HEK293 (cell line): Measurements from ENCODE around the gene EMSY.

Source experiments
- CTCF ChIA-PET: fragments of 350-600 bp; formaldehyde crosslinking; extraction: SDS; loops from one replicate; lab custom pipeline; 2021; ENCODE audit warnings: antibody characterized with exemption; lab: Yijun Ruan, JAX
- POLR2A ChIA-PET: fragments of 300-600 bp; formaldehyde crosslinking; extraction: SDS; loops from one replicate; lab custom pipeline; 2020; ENCODE audit warnings: antibody characterized with exemption, inconsistent platforms; lab: Yijun Ruan, JAX
- H3K27ac ChIP-seq: fragments of 200-500 bp; sonication (Bioruptor generic); 2 replicates; pipeline ENCODE4 v1.5.1; 2014; ENCODE audit warnings: low read depth, low read length, control low read depth, inconsistent platforms; ENCODE audit errors: extremely low read depth
- H3K36me3 ChIP-seq, 2 experiments: fragments of 200-500 bp in 1 of 2; sonication (Bioruptor generic) in 1 of 2; 1 replicate in 1 of 2; 2 replicates in 1 of 2; pipeline ENCODE4 v1.5.1; 2014 to 2017; ENCODE audit warnings: inconsistent platforms in 2 of 2, low read length in 2 of 2; ENCODE audit not compliant: control insufficient read depth in 2 of 2, insufficient read depth in 1 of 2
- H3K4me1 ChIP-seq: fragments of 200-500 bp; sonication (Bioruptor generic); 2 replicates; pipeline ENCODE4 v1.5.1; 2014; ENCODE audit warnings: mild to moderate bottlenecking, low read length, inconsistent platforms; ENCODE audit not compliant: control insufficient read depth, insufficient read depth
- H3K4me3 ChIP-seq: 2 replicates; pipeline ENCODE4 v1.5.1; 2011; ENCODE audit warnings: low read depth, mild to moderate bottlenecking, control low read depth, low read length, moderate library complexity
- H3K9me3 ChIP-seq: fragments of 200-500 bp; sonication (Bioruptor generic); 2 replicates; pipeline ENCODE4 v1.5.1; 2014; ENCODE audit warnings: low read depth, low read length, inconsistent platforms; ENCODE audit not compliant: control insufficient read depth, insufficient read depth
- HOXC10 ChIP-seq: sonication (generic); formaldehyde crosslinking; IDR thresholded peaks from 2 replicates; pipeline ENCODE4 v1.8.1; 2023; ENCODE audit warnings: mild to moderate bottlenecking, missing genetic modification reagents
- MEIS1 ChIP-seq: sonication (generic); formaldehyde crosslinking; IDR thresholded peaks from 2 replicates; pipeline ENCODE4 v1.8.1; 2022; ENCODE audit warnings: missing genetic modification reagents, mild to moderate bottlenecking, borderline replicate concordance
- SP7 ChIP-seq: fragments of 450-650 bp; formaldehyde crosslinking; IDR thresholded peaks from 2 replicates; pipeline ENCODE4 v1.5.1; 2016; ENCODE audit warnings: missing biosample characterization, missing genetic modification characterization
- ZNF132 ChIP-seq: fragments of 450-650 bp; formaldehyde crosslinking; IDR thresholded peaks from 2 replicates; pipeline ENCODE4 v1.5.1; 2017; ENCODE audit warnings: missing biosample characterization, missing genetic modification characterization, borderline replicate concordance
- ZNF133 ChIP-seq: fragments of 450-650 bp; formaldehyde crosslinking; IDR thresholded peaks from 2 replicates; pipeline ENCODE4 v1.5.1; 2016; ENCODE audit warnings: missing biosample characterization, missing genetic modification characterization
- ZNF169 ChIP-seq: fragments of 450-650 bp; formaldehyde crosslinking; IDR thresholded peaks from 2 replicates; pipeline ENCODE4 v1.5.1; 2016; ENCODE audit warnings: missing biosample characterization, missing genetic modification characterization
- ZNF514 ChIP-seq: fragments of 450-650 bp; formaldehyde crosslinking; IDR thresholded peaks from 2 replicates; pipeline ENCODE4 v1.5.1; 2016; ENCODE audit warnings: missing biosample characterization, missing genetic modification characterization
- ZNF530 ChIP-seq: fragments of 450-650 bp; formaldehyde crosslinking; IDR thresholded peaks from 2 replicates; pipeline ENCODE4 v1.5.1; 2016; ENCODE audit warnings: low read depth, missing biosample characterization, missing genetic modification characterization
- ZNF777 ChIP-seq: fragments of 450-650 bp; formaldehyde crosslinking; IDR thresholded peaks from 2 replicates; pipeline ENCODE4 v1.5.1; 2017; ENCODE audit warnings: missing biosample characterization, missing genetic modification characterization, borderline replicate concordance
- ZNF843 ChIP-seq: fragments of 450-650 bp; formaldehyde crosslinking; IDR thresholded peaks from 2 replicates; pipeline ENCODE4 v1.5.1; 2016; ENCODE audit warnings: missing biosample characterization, missing genetic modification characterization
- TF ChIP-seq, protein P1 (sequence below): fragments of 450-650 bp; formaldehyde crosslinking; IDR thresholded peaks from 2 replicates; pipeline ENCODE4 v1.5.1; 2016; ENCODE audit warnings: missing biosample characterization, missing genetic modification characterization
- TF ChIP-seq, protein P2 (sequence below): fragments of 450-650 bp; formaldehyde crosslinking; conservative IDR thresholded peaks from 2 replicates; pipeline ENCODE4 v1.5.1; 2016; ENCODE audit warnings: low read depth, missing biosample characterization, missing genetic modification characterization
- TF ChIP-seq, protein P3 (sequence below): fragments of 450-650 bp; formaldehyde crosslinking; IDR thresholded peaks from 2 replicates; pipeline ENCODE4 v1.5.1; 2016; ENCODE audit warnings: missing biosample characterization, missing genetic modification characterization
- TF ChIP-seq, protein P4 (sequence below): fragments of 450-650 bp; IDR thresholded peaks from 2 replicates; pipeline ENCODE4 v1.5.1; 2018; ENCODE audit warnings: missing biosample characterization, mild to moderate bottlenecking, missing genetic modification characterization
- TF ChIP-seq, protein P5 (sequence below): fragments of 450-650 bp; formaldehyde crosslinking; IDR thresholded peaks from 2 replicates; pipeline ENCODE4 v1.5.1; 2016; ENCODE audit warnings: missing biosample characterization, missing genetic modification characterization, low read depth
- TF ChIP-seq, protein P6 (sequence below): fragments of 450-650 bp; formaldehyde crosslinking; IDR thresholded peaks from 2 replicates; pipeline ENCODE4 v1.5.1; 2016; ENCODE audit warnings: missing biosample characterization, missing genetic modification characterization, borderline replicate concordance

EMSY gene

DNA sequence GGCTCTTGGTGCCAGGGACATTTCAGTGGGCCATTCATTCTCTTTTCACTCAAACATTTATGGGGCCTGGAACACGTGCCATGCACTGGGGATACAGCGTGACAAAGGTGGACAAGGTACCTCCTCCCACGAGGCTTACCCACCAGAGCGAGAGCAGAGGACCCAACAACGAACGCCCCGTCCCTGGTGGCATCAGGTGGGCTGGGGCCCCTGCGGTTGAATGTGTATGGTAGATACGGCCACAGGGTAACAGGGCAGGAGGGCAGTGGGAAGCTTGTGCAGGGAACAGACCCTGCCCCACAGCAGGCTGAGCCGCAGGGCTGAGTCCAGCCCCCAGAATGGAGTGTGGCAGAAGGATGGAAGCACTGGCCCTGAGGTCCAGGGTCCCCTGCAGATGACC is 144.7 kb downstream of the EMSY start:
- no peaks in the 10 kb centered on the region for H3K4me1 ChIP-seq
- no peak overlapping the region for H3K27ac ChIP-seq
- TF ChIP-seq, protein P1, sequence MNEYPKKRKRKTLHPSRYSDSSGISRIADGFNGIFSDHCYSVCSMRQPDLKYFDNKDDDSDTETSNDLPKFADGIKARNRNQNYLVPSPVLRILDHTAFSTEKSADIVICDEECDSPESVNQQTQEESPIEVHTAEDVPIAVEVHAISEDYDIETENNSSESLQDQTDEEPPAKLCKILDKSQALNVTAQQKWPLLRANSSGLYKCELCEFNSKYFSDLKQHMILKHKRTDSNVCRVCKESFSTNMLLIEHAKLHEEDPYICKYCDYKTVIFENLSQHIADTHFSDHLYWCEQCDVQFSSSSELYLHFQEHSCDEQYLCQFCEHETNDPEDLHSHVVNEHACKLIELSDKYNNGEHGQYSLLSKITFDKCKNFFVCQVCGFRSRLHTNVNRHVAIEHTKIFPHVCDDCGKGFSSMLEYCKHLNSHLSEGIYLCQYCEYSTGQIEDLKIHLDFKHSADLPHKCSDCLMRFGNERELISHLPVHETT (tag by site-specific recombination): no peak
- CTCF ChIA-PET: interaction anchor here (0.7 kb wide), 1 partner anchor 22 kb away, joined by 3 read pairs; no protein-coding TSS in a partner anchor
- POLR2A ChIA-PET: no interaction called here
- no peak overlapping the region for H3K4me3 ChIP-seq
- no peaks in the 10 kb centered on the region for H3K9me3 ChIP-seq
- H3K36me3 ChIP-seq: no peaks in the 10 kb centered on the region

DNA sequence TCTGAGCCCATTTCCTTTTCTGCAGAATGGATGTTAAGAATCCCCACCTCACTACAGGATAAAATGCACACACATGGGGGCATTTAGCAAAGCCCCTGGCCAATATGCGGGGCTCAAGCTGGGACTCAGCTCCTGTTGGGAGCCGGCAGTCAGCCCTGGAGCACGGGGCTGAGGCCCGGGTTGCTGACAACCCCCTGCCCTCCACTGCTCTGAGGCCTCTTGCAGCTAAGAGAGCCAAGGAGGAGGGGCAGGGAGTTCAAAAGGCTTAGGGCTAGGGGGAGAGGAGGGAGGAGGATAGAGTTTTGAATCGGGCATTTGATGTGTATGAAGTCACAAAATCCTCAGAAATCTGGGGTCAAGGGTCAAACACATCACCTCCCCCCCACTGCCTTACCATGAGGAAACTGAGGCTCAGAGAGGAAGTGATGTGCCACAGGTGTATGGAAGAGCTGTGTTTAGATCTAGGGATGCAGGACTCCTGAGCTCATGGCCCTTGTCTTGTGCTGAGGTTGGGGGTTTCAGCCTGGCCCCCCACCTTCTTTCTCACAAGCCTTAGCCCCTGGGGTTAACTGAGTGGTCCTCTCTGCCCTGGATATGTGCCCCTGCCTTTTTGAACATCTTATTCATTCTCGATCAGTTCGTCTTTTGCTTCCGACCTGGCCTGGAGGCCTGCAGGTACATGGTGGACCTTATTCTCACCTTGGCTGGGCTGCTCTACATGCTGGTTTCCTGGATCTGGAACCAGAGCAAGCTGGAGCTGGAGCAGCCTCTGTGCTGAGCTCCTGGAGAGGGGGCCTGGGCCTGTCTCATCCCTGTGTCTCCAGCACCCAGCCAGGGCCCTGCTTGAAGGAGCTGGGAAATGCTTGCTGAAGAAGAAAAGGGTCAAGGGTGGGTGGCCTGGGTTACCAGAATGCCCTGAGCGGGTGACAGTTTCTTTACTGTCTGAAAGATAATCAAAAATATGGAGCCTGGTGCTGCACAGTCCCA is 145.4 kb downstream of the EMSY start:
- TF ChIP-seq, protein P2, sequence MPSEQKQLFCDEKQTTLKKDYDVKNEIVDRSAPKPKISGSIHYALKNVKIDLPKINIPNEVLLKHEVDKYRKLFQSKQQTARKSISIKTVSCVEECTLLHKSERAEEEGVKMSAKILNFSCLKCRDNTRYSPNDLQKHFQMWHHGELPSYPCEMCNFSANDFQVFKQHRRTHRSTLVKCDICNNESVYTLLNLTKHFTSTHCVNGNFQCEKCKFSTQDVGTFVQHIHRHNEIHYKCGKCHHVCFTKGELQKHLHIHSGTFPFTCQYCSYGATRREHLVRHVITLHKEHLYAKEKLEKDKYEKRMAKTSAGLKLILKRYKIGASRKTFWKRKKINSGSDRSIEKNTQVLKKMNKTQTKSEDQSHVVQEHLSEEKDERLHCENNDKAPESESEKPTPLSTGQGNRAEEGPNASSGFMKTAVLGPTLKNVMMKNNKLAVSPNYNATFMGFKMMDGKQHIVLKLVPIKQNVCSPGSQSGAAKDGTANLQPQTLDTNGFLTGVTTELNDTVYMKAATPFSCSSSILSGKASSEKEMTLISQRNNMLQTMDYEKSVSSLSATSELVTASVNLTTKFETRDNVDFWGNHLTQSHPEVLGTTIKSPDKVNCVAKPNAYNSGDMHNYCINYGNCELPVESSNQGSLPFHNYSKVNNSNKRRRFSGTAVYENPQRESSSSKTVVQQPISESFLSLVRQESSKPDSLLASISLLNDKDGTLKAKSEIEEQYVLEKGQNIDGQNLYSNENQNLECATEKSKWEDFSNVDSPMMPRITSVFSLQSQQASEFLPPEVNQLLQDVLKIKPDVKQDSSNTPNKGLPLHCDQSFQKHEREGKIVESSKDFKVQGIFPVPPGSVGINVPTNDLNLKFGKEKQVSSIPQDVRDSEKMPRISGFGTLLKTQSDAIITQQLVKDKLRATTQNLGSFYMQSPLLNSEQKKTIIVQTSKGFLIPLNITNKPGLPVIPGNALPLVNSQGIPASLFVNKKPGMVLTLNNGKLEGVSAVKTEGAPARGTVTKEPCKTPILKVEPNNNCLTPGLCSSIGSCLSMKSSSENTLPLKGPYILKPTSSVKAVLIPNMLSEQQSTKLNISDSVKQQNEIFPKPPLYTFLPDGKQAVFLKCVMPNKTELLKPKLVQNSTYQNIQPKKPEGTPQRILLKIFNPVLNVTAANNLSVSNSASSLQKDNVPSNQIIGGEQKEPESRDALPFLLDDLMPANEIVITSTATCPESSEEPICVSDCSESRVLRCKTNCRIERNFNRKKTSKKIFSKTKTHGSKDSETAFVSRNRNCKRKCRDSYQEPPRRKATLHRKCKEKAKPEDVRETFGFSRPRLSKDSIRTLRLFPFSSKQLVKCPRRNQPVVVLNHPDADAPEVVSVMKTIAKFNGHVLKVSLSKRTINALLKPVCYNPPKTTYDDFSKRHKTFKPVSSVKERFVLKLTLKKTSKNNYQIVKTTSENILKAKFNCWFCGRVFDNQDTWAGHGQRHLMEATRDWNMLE (tag by site-specific recombination): no peak
- no peak for TF ChIP-seq ZNF169 (tag by site-specific recombination)
- no peak for TF ChIP-seq MEIS1 (CRISPR knock-in tag)
- TF ChIP-seq, protein P3, sequence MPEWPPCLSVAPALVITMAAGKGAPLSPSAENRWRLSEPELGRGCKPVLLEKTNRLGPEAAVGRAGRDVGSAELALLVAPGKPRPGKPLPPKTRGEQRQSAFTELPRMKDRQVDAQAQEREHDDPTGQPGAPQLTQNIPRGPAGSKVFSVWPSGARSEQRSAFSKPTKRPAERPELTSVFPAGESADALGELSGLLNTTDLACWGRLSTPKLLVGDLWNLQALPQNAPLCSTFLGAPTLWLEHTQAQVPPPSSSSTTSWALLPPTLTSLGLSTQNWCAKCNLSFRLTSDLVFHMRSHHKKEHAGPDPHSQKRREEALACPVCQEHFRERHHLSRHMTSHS (tag by site-specific recombination): no peak
- TF ChIP-seq, protein P4, sequence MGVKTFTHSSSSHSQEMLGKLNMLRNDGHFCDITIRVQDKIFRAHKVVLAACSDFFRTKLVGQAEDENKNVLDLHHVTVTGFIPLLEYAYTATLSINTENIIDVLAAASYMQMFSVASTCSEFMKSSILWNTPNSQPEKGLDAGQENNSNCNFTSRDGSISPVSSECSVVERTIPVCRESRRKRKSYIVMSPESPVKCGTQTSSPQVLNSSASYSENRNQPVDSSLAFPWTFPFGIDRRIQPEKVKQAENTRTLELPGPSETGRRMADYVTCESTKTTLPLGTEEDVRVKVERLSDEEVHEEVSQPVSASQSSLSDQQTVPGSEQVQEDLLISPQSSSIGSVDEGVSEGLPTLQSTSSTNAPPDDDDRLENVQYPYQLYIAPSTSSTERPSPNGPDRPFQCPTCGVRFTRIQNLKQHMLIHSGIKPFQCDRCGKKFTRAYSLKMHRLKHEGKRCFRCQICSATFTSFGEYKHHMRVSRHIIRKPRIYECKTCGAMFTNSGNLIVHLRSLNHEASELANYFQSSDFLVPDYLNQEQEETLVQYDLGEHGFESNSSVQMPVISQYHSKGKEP (tag by site-specific recombination): no peak
- H3K9me3 ChIP-seq: no peaks in the 10 kb centered on the region
- POLR2A ChIA-PET: no interaction called here
- CTCF ChIA-PET: no interaction called here
- H3K36me3 ChIP-seq: no peaks in the 10 kb centered on the region
- H3K4me1 ChIP-seq: no peaks in the 10 kb centered on the region
- H3K27ac ChIP-seq: no peak overlapping the region
- H3K4me3 ChIP-seq: no peak overlapping the region

DNA sequence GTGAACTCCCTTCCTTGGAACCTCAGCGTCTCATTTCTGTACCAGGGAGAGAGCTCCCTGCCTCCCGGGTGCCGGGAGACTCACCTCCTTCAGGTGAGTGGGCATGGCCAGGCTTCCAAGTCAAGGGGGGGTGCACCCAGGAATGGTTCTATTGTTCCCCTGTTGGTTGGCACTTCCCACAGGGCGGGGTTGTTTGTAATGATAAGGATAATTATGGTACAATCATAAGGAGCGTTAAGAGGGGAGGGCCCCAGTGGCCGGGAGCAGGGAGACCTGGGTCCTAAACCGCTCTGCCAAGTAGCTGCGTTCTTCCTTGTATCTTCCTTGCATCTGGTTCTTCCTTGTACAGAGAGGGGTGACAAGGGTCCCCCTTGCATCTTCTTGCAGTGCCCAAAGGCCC is 146.6 kb downstream of the EMSY start:
- ChIA-PET POLR2A (no interaction called here), CTCF (no interaction called here)
- Histone ChIP-seq H3K27ac (no peak overlapping the region), H3K36me3 (no peaks in the 10 kb centered on the region), H3K4me1 (no peaks in the 10 kb centered on the region), H3K9me3 (no peaks in the 10 kb centered on the region), H3K4me3 (no peak overlapping the region)
- TF ChIP-seq, protein P5, sequence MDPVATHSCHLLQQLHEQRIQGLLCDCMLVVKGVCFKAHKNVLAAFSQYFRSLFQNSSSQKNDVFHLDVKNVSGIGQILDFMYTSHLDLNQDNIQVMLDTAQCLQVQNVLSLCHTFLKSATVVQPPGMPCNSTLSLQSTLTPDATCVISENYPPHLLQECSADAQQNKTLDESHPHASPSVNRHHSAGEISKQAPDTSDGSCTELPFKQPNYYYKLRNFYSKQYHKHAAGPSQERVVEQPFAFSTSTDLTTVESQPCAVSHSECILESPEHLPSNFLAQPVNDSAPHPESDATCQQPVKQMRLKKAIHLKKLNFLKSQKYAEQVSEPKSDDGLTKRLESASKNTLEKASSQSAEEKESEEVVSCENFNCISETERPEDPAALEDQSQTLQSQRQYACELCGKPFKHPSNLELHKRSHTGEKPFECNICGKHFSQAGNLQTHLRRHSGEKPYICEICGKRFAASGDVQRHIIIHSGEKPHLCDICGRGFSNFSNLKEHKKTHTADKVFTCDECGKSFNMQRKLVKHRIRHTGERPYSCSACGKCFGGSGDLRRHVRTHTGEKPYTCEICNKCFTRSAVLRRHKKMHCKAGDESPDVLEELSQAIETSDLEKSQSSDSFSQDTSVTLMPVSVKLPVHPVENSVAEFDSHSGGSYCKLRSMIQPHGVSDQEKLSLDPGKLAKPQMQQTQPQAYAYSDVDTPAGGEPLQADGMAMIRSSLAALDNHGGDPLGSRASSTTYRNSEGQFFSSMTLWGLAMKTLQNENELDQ (tag by site-specific recombination): no peak
- TF ChIP-seq ZNF514: no peak
- no peak for TF ChIP-seq ZNF777 (tag by site-specific recombination)
- TF ChIP-seq ZNF843: no peak
- no peak for TF ChIP-seq HOXC10 (CRISPR knock-in tag)
- TF ChIP-seq ZNF132 (tag by site-specific recombination): no peak
- TF ChIP-seq ZNF530 (tag by site-specific recombination): no peak
- TF ChIP-seq ZNF133 (tag by site-specific recombination): no peak
- TF ChIP-seq, protein P6, sequence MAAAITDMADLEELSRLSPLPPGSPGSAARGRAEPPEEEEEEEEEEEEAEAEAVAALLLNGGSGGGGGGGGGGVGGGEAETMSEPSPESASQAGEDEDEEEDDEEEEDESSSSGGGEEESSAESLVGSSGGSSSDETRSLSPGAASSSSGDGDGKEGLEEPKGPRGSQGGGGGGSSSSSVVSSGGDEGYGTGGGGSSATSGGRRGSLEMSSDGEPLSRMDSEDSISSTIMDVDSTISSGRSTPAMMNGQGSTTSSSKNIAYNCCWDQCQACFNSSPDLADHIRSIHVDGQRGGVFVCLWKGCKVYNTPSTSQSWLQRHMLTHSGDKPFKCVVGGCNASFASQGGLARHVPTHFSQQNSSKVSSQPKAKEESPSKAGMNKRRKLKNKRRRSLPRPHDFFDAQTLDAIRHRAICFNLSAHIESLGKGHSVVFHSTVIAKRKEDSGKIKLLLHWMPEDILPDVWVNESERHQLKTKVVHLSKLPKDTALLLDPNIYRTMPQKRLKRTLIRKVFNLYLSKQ (tag by site-specific recombination): no peak
- TF ChIP-seq SP7 (tag by site-specific recombination): no peak
